HepG2 (cell line): ENCODE results near the gene LZTS2. TPM values are rescaled to one million over a fixed set of nuclear protein-coding genes. Genes with fewer than 3 reads are reported as not detected.

Experiments
- CAMTA2 ChIP-seq: sonication (generic); formaldehyde crosslinking; IDR thresholded peaks from 2 replicates; pipeline ENCODE4 v1.4.0; 2020; ENCODE audit warnings: mild to moderate bottlenecking, missing genetic modification reagents, borderline replicate concordance
- ELK4 ChIP-seq: sonication (generic); formaldehyde crosslinking; IDR thresholded peaks from 2 replicates; pipeline ENCODE4 v1.9.0; 2021; ENCODE audit warnings: missing genetic modification reagents, borderline replicate concordance
- EP300 ChIP-seq, 3 experiments: sonication (generic) in 1 of 3; formaldehyde crosslinking in 1 of 3; IDR thresholded peaks; 2 replicates each; pipeline versions ENCODE4 v1.5.1 to v1.6.1; 2011 to 2020; ENCODE audit warnings: low read depth in 2 of 3, low read length in 2 of 3, borderline replicate concordance in 1 of 3, improper control_type of control experiment in 1 of 3, mild to moderate bottlenecking in 1 of 3, missing genetic modification reagents in 1 of 3, moderate library complexity in 1 of 3
- FOXM1 ChIP-seq: sonication (generic); formaldehyde crosslinking; IDR thresholded peaks from 2 replicates; pipeline ENCODE4 v1.5.0; 2020; ENCODE audit warnings: missing genetic modification reagents
- HDAC2 ChIP-seq: sonication (generic); formaldehyde crosslinking; IDR thresholded peaks from 2 replicates; pipeline ENCODE4 v1.4.0; 2020; ENCODE audit warnings: missing genetic modification reagents
- HMGA1 ChIP-seq: sonication (generic); formaldehyde crosslinking; conservative IDR thresholded peaks from 2 replicates; pipeline ENCODE4 v1.4.0; 2020; ENCODE audit warnings: missing genetic modification reagents
- HOXA9 ChIP-seq: sonication (generic); formaldehyde crosslinking; IDR thresholded peaks from 2 replicates; pipeline ENCODE4 v1.8.1; 2022; ENCODE audit warnings: missing genetic modification reagents, mild to moderate bottlenecking, moderate library complexity, borderline replicate concordance
- KAT2B ChIP-seq: fragments of 150-350 bp; IDR thresholded peaks from 2 replicates; pipeline ENCODE4 v1.6.1; 2014; ENCODE audit warnings: low read depth, low read length, borderline replicate concordance
- MBD4 ChIP-seq: IDR thresholded peaks from 2 replicates; pipeline ENCODE4 v1.6.1; 2012; ENCODE audit warnings: low read length, inconsistent platforms, borderline replicate concordance
- MEIS2 ChIP-seq: sonication (generic); formaldehyde crosslinking; IDR thresholded peaks from 2 replicates; pipeline ENCODE4 v1.9.0; 2021; ENCODE audit warnings: mild to moderate bottlenecking, missing genetic modification reagents
- NCOA1 ChIP-seq: sonication (generic); formaldehyde crosslinking; IDR thresholded peaks from 2 replicates; pipeline ENCODE4 v1.9.0; 2021; ENCODE audit warnings: missing genetic modification reagents
- PCBP2 ChIP-seq: fragments of 200-400 bp; formaldehyde crosslinking; optimal IDR thresholded peaks from 2 replicates; pipeline ENCODE3; 2018; ENCODE audit warnings: low read length, low read depth; ENCODE audit not compliant: poor library complexity, severe bottlenecking
- RARA ChIP-seq: IDR thresholded peaks from 2 replicates; pipeline ENCODE4 v1.6.1; 2016; ENCODE audit warnings: missing genetic modification reagents, missing compliant biosample characterization
- RXRB ChIP-seq: IDR thresholded peaks from 2 replicates; pipeline ENCODE4 v1.6.1; 2016; ENCODE audit warnings: borderline replicate concordance, missing genetic modification reagents, missing compliant biosample characterization
- TRIM24 ChIP-seq: sonication (generic); formaldehyde crosslinking; IDR thresholded peaks from 2 replicates; pipeline ENCODE4 v1.8.0; 2022; ENCODE audit warnings: mild to moderate bottlenecking, missing genetic modification reagents
- ZBTB34 ChIP-seq: sonication (generic); formaldehyde crosslinking; IDR thresholded peaks from 2 replicates; pipeline ENCODE4 v1.8.0; 2022; ENCODE audit warnings: mild to moderate bottlenecking, missing genetic modification reagents
- ZBTB38 ChIP-seq: sonication (generic); formaldehyde crosslinking; IDR thresholded peaks from 2 replicates; pipeline ENCODE4 v1.5.1; 2020; ENCODE audit warnings: mild to moderate bottlenecking, missing genetic modification reagents
- ZBTB4 ChIP-seq: sonication (generic); formaldehyde crosslinking; IDR thresholded peaks from 2 replicates; pipeline ENCODE4 v1.4.0; 2020; ENCODE audit warnings: missing genetic modification reagents, mild to moderate bottlenecking, borderline replicate concordance
- ZFP82 ChIP-seq: sonication (generic); formaldehyde crosslinking; IDR thresholded peaks from 2 replicates; pipeline ENCODE4 v1.5.1; 2020; ENCODE audit warnings: mild to moderate bottlenecking, missing genetic modification reagents, borderline replicate concordance
- ZNF180 ChIP-seq: sonication (generic); formaldehyde crosslinking; IDR thresholded peaks from 2 replicates; pipeline ENCODE4 v1.4.0; 2020; ENCODE audit warnings: low read depth, missing genetic modification reagents, borderline replicate concordance
- ZNF350 ChIP-seq: sonication (generic); formaldehyde crosslinking; IDR thresholded peaks from 2 replicates; pipeline ENCODE4 v1.4.0; 2020; ENCODE audit warnings: mild to moderate bottlenecking, low read depth, missing genetic modification reagents, borderline replicate concordance
- ZNF644 ChIP-seq: IDR thresholded peaks from 2 replicates; pipeline ENCODE4 v1.6.1; 2016; ENCODE audit warnings: low read depth
- ZNF660 ChIP-seq: sonication (generic); formaldehyde crosslinking; IDR thresholded peaks from 2 replicates; pipeline ENCODE4 v1.5.1; 2020; ENCODE audit warnings: mild to moderate bottlenecking, low read depth, missing genetic modification reagents, borderline replicate concordance
- ZNF776 ChIP-seq: sonication (generic); formaldehyde crosslinking; IDR thresholded peaks from 2 replicates; pipeline ENCODE4 v1.4.0; 2020; ENCODE audit warnings: mild to moderate bottlenecking, missing genetic modification reagents
- polyA plus RNA-seq, 8 experiments: library from polyadenylated mRNA; depleted of rRNA in 3 of 8; stranded (reverse) in 7 of 8; unstranded in 1 of 8; fragments of >200 nt; fragmentation: Illumina TruSeq in 4 of 8; extraction: Trizol in 4 of 8; gene quantifications; 2 replicates each; pipeline versions ENCODE4 v1.2.1 to v1.2.3, GENCODE V29; 2011 to 2016; ENCODE audit warnings: low read depth in 4 of 8, missing spikeins in 1 of 8, mixed read lengths in 1 of 8; ENCODE audit not compliant: insufficient read depth in 1 of 8
- total RNA-seq, 5 experiments: library from RNA; depleted of rRNA; stranded (reverse); fragments of >200 nt; fragmentation: Illumina TruSeq; extraction: Trizol; gene quantifications; 2 replicates each; pipeline ENCODE4 v1.2.3, GENCODE V29; 2016; ENCODE audit warnings: low read depth in 1 of 5

The LZTS2 gene
- total and polyA plus RNA-seq, 2 of the 13 experiments (the other 11 are each of a cell fraction or from before 2014, with no cell fraction given), result 43.6 to 65.6 TPM

GRCh38 chr10:100998991-100999741, 442 bp upstream of the LZTS2 start (continued):
- TF ChIP-seq RXRB, result no peak
- peak; percentile 87; the same call in 1 of the 2 replicates for TF ChIP-seq ZFP82 (CRISPR knock-in tag)
- no peak for TF ChIP-seq HMGA1 (CRISPR knock-in tag)
- TF ChIP-seq ZBTB34 (CRISPR knock-in tag), result peak; percentile 20
- TF ChIP-seq ZNF644, result no peak
- TF ChIP-seq RARA, result no peak
- TF ChIP-seq ZBTB38 (CRISPR knock-in tag), result peak; percentile 59
- TF ChIP-seq ZNF776 (CRISPR knock-in tag), result peak; percentile 23; the same call in 1 of the 2 replicates
- no peak for TF ChIP-seq PCBP2
- no peak for TF ChIP-seq NCOA1 (CRISPR knock-in tag)
- TF ChIP-seq CAMTA2, result peak; percentile 72; the same call in 1 of the 2 replicates
- TF ChIP-seq EP300 (IDR thresholded peaks at IDR 0.05; ENCODE audit: low read depth in 2 of 2, low read length in 2 of 2), result no peak
- peak; percentile 11; the same call in 1 of the 2 replicates for TF ChIP-seq EP300 (CRISPR knock-in tag; IDR thresholded peaks at IDR 0.05; ENCODE audit: borderline replicate concordance)
- no peak; the same call in 1 of the 2 replicates for TF ChIP-seq HDAC2 (CRISPR knock-in tag)
- TF ChIP-seq ELK4 (CRISPR knock-in tag), result no peak
- TF ChIP-seq ZBTB4, result no peak
- peak; percentile 70; the same call in 1 of the 2 replicates for TF ChIP-seq HOXA9
- TF ChIP-seq ZNF350 (CRISPR knock-in tag), result no peak
- no peak for TF ChIP-seq ZNF180 (CRISPR knock-in tag)
- TF ChIP-seq MEIS2, result 0 out of 2 replicates have a peak, but pooled peaks have one; percentile 22
- TF ChIP-seq TRIM24, result no peak
- TF ChIP-seq MBD4, result no peak
- no peak for TF ChIP-seq FOXM1 (CRISPR knock-in tag)
- TF ChIP-seq KAT2B, result no peak
- no peak for TF ChIP-seq ZNF660 (CRISPR knock-in tag)
